Measurements from ENCODE around the gene DENND1B.

Gene DENND1B

GRCh38 chr1:197797010-197797409 lies 21.7 kb upstream of the DENND1B start:
- H3K27me3 Mint-ChIP-seq: no peaks in the 10 kb centered on the region
- H3K27ac Mint-ChIP-seq: no peak overlapping the region
- H3K4me1 Mint-ChIP-seq (ENCODE audit: low read depth): no peaks in the 10 kb centered on the region
- peaks cover 13% of the 10 kb centered on the region for H3K36me3 Mint-ChIP-seq (ENCODE audit: low read depth)
- H3K9me3 Mint-ChIP-seq: peaks cover 23% of the 10 kb centered on the region
- H3K4me3 Mint-ChIP-seq: no peak overlapping the region

- no peak overlapping the region for H3K27ac Mint-ChIP-seq
- H3K9me3 Mint-ChIP-seq: no peaks in the 10 kb centered on the region
Measured at GRCh38 chr1:197788741-197789739, 13.8 kb upstream of the DENND1B start.

GRCh38 chr1:197787623-197788536 lies 12.6 kb upstream of the DENND1B start:
- no peak overlapping the region for H3K4me3 Mint-ChIP-seq

More at GRCh38 chr1:197788741-197789739, 13.8 kb upstream of the DENND1B start:
- no peaks in the 10 kb centered on the region for H3K27me3 Mint-ChIP-seq
- H3K36me3 Mint-ChIP-seq (ENCODE audit: low read depth): no peaks in the 10 kb centered on the region
- no peaks in the 10 kb centered on the region for H3K4me1 Mint-ChIP-seq (ENCODE audit: low read depth)
- H3K4me3 Mint-ChIP-seq: no peak overlapping the region

GRCh38 chr1:197787056-197787455 lies 11.8 kb upstream of the DENND1B start:
- no peaks in the 10 kb centered on the region for H3K27me3 Mint-ChIP-seq
- no peaks in the 10 kb centered on the region for H3K9me3 Mint-ChIP-seq
- no peaks in the 10 kb centered on the region for H3K36me3 Mint-ChIP-seq (ENCODE audit: low read depth)
- no peaks in the 10 kb centered on the region for H3K4me1 Mint-ChIP-seq (ENCODE audit: low read depth)
- no peak overlapping the region for H3K4me3 Mint-ChIP-seq
- H3K27ac Mint-ChIP-seq: no peak overlapping the region

More at GRCh38 chr1:197787623-197788536, 12.6 kb upstream of the DENND1B start:
- H3K9me3 Mint-ChIP-seq: no peaks in the 10 kb centered on the region
- H3K36me3 Mint-ChIP-seq (ENCODE audit: low read depth): no peaks in the 10 kb centered on the region
- no peaks in the 10 kb centered on the region for H3K4me1 Mint-ChIP-seq (ENCODE audit: low read depth)
- H3K27ac Mint-ChIP-seq: no peak overlapping the region
- no peaks in the 10 kb centered on the region for H3K27me3 Mint-ChIP-seq

- Mint-ChIP-seq H3K4me1 (ENCODE audit: low read depth) (no peaks in the 10 kb centered on the region), H3K36me3 (ENCODE audit: low read depth) (no peaks in the 10 kb centered on the region), H3K4me3 (no peak overlapping the region), H3K27ac (no peak overlapping the region), H3K27me3 (no peaks in the 10 kb centered on the region), H3K9me3 (no peaks in the 10 kb centered on the region)
Measured at GRCh38 chr1:197786280-197786679, 11.0 kb upstream of the DENND1B start.

- Mint-ChIP-seq H3K4me3 (no peak overlapping the region), H3K27me3 (no peaks in the 10 kb centered on the region), H3K36me3 (ENCODE audit: low read depth) (no peaks in the 10 kb centered on the region), H3K4me1 (ENCODE audit: low read depth) (peaks cover 10% of the 10 kb centered on the region), H3K9me3 (no peaks in the 10 kb centered on the region), H3K27ac (no peak overlapping the region)
Measured at GRCh38 chr1:197783510-197783948, 8.2 kb upstream of the DENND1B start.

GRCh38 chr1:197782722-197783360 lies 7.6 kb upstream of the DENND1B start:
- no peaks in the 10 kb centered on the region for H3K9me3 Mint-ChIP-seq
- H3K27ac Mint-ChIP-seq: no peak overlapping the region
- H3K27me3 Mint-ChIP-seq: no peaks in the 10 kb centered on the region
- peaks cover 17% of the 10 kb centered on the region for H3K4me1 Mint-ChIP-seq (ENCODE audit: low read depth)
- no peak overlapping the region for H3K4me3 Mint-ChIP-seq
- no peaks in the 10 kb centered on the region for H3K36me3 Mint-ChIP-seq (ENCODE audit: low read depth)

GRCh38 chr1:197781968-197782721 lies 6.9 kb upstream of the DENND1B start:
- Mint-ChIP-seq H3K36me3 (ENCODE audit: low read depth) (no peaks in the 10 kb centered on the region), H3K4me3 (no peak overlapping the region), H3K4me1 (ENCODE audit: low read depth) (peaks cover 24% of the 10 kb centered on the region), H3K9me3 (no peaks in the 10 kb centered on the region), H3K27me3 (no peaks in the 10 kb centered on the region), H3K27ac (no peak overlapping the region)

- Mint-ChIP-seq H3K27ac (no peak overlapping the region), H3K4me1 (ENCODE audit: low read depth) (peaks cover 40% of the 10 kb centered on the region), H3K27me3 (no peaks in the 10 kb centered on the region), H3K4me3 (no peak overlapping the region), H3K9me3 (no peaks in the 10 kb centered on the region), H3K36me3 (ENCODE audit: low read depth) (no peaks in the 10 kb centered on the region)
Measured at GRCh38 chr1:197779921-197780320, 4.6 kb upstream of the DENND1B start.

GRCh38 chr1:197778366-197778945 lies 3.2 kb upstream of the DENND1B start:
- Mint-ChIP-seq H3K4me1 (ENCODE audit: low read depth) (peaks cover 51% of the 10 kb centered on the region), H3K27me3 (no peaks in the 10 kb centered on the region)

GRCh38 chr1:197776351-197777105 lies 1.2 kb upstream of the DENND1B start:
- Mint-ChIP-seq H3K4me1 (ENCODE audit: low read depth) (peaks cover 70% of the 10 kb centered on the region), H3K9me3 (no peaks in the 10 kb centered on the region), H3K27me3 (no peaks in the 10 kb centered on the region), H3K4me3 (peak overlapping the region; percentile 84), H3K36me3 (ENCODE audit: low read depth) (peaks cover 7% of the 10 kb centered on the region), H3K27ac (peak overlapping the region; percentile 100)

More at GRCh38 chr1:197778366-197778945, 3.2 kb upstream of the DENND1B start:
- H3K27ac Mint-ChIP-seq: peak overlapping the region; percentile 84
- H3K9me3 Mint-ChIP-seq: no peaks in the 10 kb centered on the region
- H3K4me3 Mint-ChIP-seq: peak overlapping the region; percentile 73
- no peaks in the 10 kb centered on the region for H3K36me3 Mint-ChIP-seq (ENCODE audit: low read depth)

GRCh38 chr1:197774466-197775281 lies 606 bp downstream of the DENND1B start:
- peak overlapping the region; percentile 92 for H3K4me3 Mint-ChIP-seq
- H3K4me1 Mint-ChIP-seq (ENCODE audit: low read depth): peaks cover 76% of the 10 kb centered on the region
- H3K27me3 Mint-ChIP-seq: no peaks in the 10 kb centered on the region
- H3K9me3 Mint-ChIP-seq: no peaks in the 10 kb centered on the region
- peak overlapping the region; percentile 90 for H3K27ac Mint-ChIP-seq
- H3K36me3 Mint-ChIP-seq (ENCODE audit: low read depth): peaks cover 12% of the 10 kb centered on the region

All from stimulated activated naive CD8-positive, alpha-beta T cell treated with anti-CD3 and anti-CD28 coated beads, Interleukin-15, Interleukin-2, amounts not matched to agents 100 ng/mL and 50 ng/mL, for 24 hours (primary cell).